Fibroblast of lung (primary cell): ENCODE data around the gene ELMO1. TPM values are rescaled to one million over a fixed set of nuclear protein-coding genes. Genes with fewer than 3 reads are reported as not detected.
A peak's percentile ranks its signal among the peaks of the same experiment; 100 is the strongest.

Source experiments
- DNase-seq, 2 donors: peaks; one replicate each; pipeline versions ENCODE4 v3.0.0 to v3.0.0-alpha.2; 2010; ENCODE audit warnings: low read depth in 2 of 2
- H2AFZ ChIP-seq: 2 replicates; pipeline ENCODE4 v1.5.1; 2012; ENCODE audit warnings: low read length, control low read depth, inconsistent platforms
- H3K27ac ChIP-seq: 2 replicates; pipeline ENCODE4 v1.5.1; 2011; ENCODE audit warnings: low read length, control low read depth; ENCODE audit not compliant: insufficient read depth
- H3K27me3 ChIP-seq: 2 replicates; pipeline ENCODE4 v1.5.1; 2011; ENCODE audit warnings: mild to moderate bottlenecking, low read length; ENCODE audit not compliant: control insufficient read depth, insufficient read depth
- H3K36me3 ChIP-seq: 2 replicates; pipeline ENCODE4 v1.5.1; 2011; ENCODE audit warnings: low read length; ENCODE audit not compliant: control insufficient read depth, insufficient read depth
- H3K4me1 ChIP-seq: 2 replicates; pipeline ENCODE4 v1.5.1; 2011; ENCODE audit warnings: low read length; ENCODE audit not compliant: control insufficient read depth, insufficient read depth; ENCODE audit errors: extremely low read depth
- H3K4me2 ChIP-seq: 2 replicates; pipeline ENCODE4 v1.5.1; 2011; ENCODE audit warnings: low read length, control low read depth; ENCODE audit not compliant: insufficient read depth; ENCODE audit errors: extremely low read depth
- H3K4me3 ChIP-seq, 4 experiments: fragments of 200-600 bp in 1 of 4; sonication (generic) in 1 of 4; replicated peaks in 1 of 4; 2 replicates each; pipeline ENCODE4 v1.5.1; 2011 to 2016; ENCODE audit warnings: low read length in 4 of 4, low read depth in 3 of 4, mild to moderate bottlenecking in 3 of 4, control low read depth in 2 of 4, inconsistent platforms in 1 of 4, mixed read lengths in 1 of 4; ENCODE audit not compliant: insufficient read depth in 1 of 4; ENCODE audit errors: control extremely low read depth in 1 of 4
- H3K79me2 ChIP-seq: 2 replicates; pipeline ENCODE4 v1.5.1; 2012; ENCODE audit warnings: mild to moderate bottlenecking, low read length, inconsistent platforms; ENCODE audit not compliant: control insufficient read depth, insufficient read depth
- H3K9ac ChIP-seq: 2 replicates; pipeline ENCODE4 v1.5.1; 2011; ENCODE audit warnings: mild to moderate bottlenecking, low read length, control low read depth; ENCODE audit not compliant: insufficient read depth
- H3K9me3 ChIP-seq: 2 replicates; pipeline ENCODE4 v1.5.1; 2012; ENCODE audit warnings: low read depth, low read length; ENCODE audit not compliant: control insufficient read depth, insufficient read depth
- H4K20me1 ChIP-seq: 2 replicates; pipeline ENCODE4 v1.5.1; 2011; ENCODE audit warnings: low read length; ENCODE audit not compliant: control insufficient read depth, insufficient read depth; ENCODE audit errors: extremely low read depth
- CTCF ChIP-seq, 2 donors: IDR thresholded peaks in 1 of 2; conservative IDR thresholded peaks in 1 of 2; 1 replicate in 1 of 2; 2 replicates in 1 of 2; pipeline ENCODE4 v1.5.1; 2011 to 2012; ENCODE audit warnings: low read length in 2 of 2, control low read depth in 1 of 2, inconsistent platforms in 1 of 2, low read depth in 1 of 2, mild to moderate bottlenecking in 1 of 2
- EZH2 ChIP-seq: IDR thresholded peaks from 2 replicates; pipeline ENCODE4 v1.5.1; 2012; ENCODE audit warnings: low read length, control low read depth, mild to moderate bottlenecking; ENCODE audit errors: missing control alignments
- polyA plus RNA-seq, 2 donors: library from polyadenylated mRNA; depleted of rRNA in 1 of 2; stranded (reverse) in 1 of 2; unstranded in 1 of 2; fragments of >200 nt; gene quantifications; 2 replicates each; pipeline ENCODE4 v1.2.1, GENCODE V29; 2011 to 2012; ENCODE audit warnings: missing spikeins in 1 of 2
- total RNA-seq: library from RNA; depleted of rRNA; stranded (reverse); fragments of >200 nt; gene quantifications from 2 replicates; pipeline ENCODE4 v1.2.1, GENCODE V29; 2014

The ELMO1 gene
- total and polyA plus RNA-seq, 2 donors (not counting 1 experiment from before 2014, with no cell fraction given), result 0.50 TPM; not detected in 1

GRCh38 chr7:37216156-37216852, 232.4 kb downstream of the ELMO1 start:
- Histone ChIP-seq H3K36me3 (no peaks in the 10 kb centered on the region), H3K9me3 (no peaks in the 10 kb centered on the region), H3K4me1 (peaks cover 4% of the 10 kb centered on the region), H3K4me3 (no peak overlapping the region), H2AFZ (no peak overlapping the region), H3K27me3 (no peaks in the 10 kb centered on the region), H3K9ac (no peak overlapping the region), H4K20me1 (no peaks in the 10 kb centered on the region), H3K4me2 (no peak overlapping the region), H3K27ac (no peak overlapping the region), H3K79me2 (no peaks in the 10 kb centered on the region)
- TF ChIP-seq CTCF (conservative IDR thresholded peaks at IDR 0.05 in 1 of 2, IDR thresholded peaks at IDR 0.05 in 1 of 2; ENCODE audit: low read depth in 1 of 2, low read length in 2 of 2), result no peak
- no peak for TF ChIP-seq EZH2
- peak in 1 of 2 donors; percentile 49 for DNase-seq

- H2AFZ ChIP-seq, result no peak overlapping the region
- no peaks in the 10 kb centered on the region for H3K27me3 ChIP-seq
- no peaks in the 10 kb centered on the region for H3K9me3 ChIP-seq
- H3K9ac ChIP-seq, result no peak overlapping the region
- H4K20me1 ChIP-seq, result no peaks in the 10 kb centered on the region
- no peaks in the 10 kb centered on the region for H3K36me3 ChIP-seq
- H3K4me2 ChIP-seq, result no peak overlapping the region
- DNase-seq, result no peak
- no peak overlapping the region for H3K27ac ChIP-seq
- no peak overlapping the region for H3K4me3 ChIP-seq
- TF ChIP-seq EZH2, result no peak
- TF ChIP-seq CTCF (conservative IDR thresholded peaks at IDR 0.05 in 1 of 2, IDR thresholded peaks at IDR 0.05 in 1 of 2; ENCODE audit: low read depth in 1 of 2, low read length in 2 of 2), result no peak
- peaks cover 4% of the 10 kb centered on the region for H3K4me1 ChIP-seq
- no peaks in the 10 kb centered on the region for H3K79me2 ChIP-seq
Measured at GRCh38 chr7:37215290-37215923, 233.3 kb downstream of the ELMO1 start.

GRCh38 chr7:37212556-37212955, 236.1 kb downstream of the ELMO1 start:
- H2AFZ ChIP-seq, result no peak overlapping the region
- no peak overlapping the region for H3K9ac ChIP-seq
- H3K4me2 ChIP-seq, result no peak overlapping the region
- peaks cover 4% of the 10 kb centered on the region for H3K4me1 ChIP-seq
- H3K79me2 ChIP-seq, result no peaks in the 10 kb centered on the region
- no peaks in the 10 kb centered on the region for H3K27me3 ChIP-seq
- no peak overlapping the region for H3K27ac ChIP-seq
- H3K9me3 ChIP-seq, result no peaks in the 10 kb centered on the region
- H3K36me3 ChIP-seq, result no peaks in the 10 kb centered on the region
- H3K4me3 ChIP-seq, result no peak overlapping the region
- no peaks in the 10 kb centered on the region for H4K20me1 ChIP-seq
- no peak for TF ChIP-seq CTCF (conservative IDR thresholded peaks at IDR 0.05 in 1 of 2, IDR thresholded peaks at IDR 0.05 in 1 of 2; ENCODE audit: low read depth in 1 of 2, low read length in 2 of 2)
- DNase-seq, result peak in 1 of 2 donors; percentile 86
